ENCODE data around the gene PFKFB2.

DNA sequence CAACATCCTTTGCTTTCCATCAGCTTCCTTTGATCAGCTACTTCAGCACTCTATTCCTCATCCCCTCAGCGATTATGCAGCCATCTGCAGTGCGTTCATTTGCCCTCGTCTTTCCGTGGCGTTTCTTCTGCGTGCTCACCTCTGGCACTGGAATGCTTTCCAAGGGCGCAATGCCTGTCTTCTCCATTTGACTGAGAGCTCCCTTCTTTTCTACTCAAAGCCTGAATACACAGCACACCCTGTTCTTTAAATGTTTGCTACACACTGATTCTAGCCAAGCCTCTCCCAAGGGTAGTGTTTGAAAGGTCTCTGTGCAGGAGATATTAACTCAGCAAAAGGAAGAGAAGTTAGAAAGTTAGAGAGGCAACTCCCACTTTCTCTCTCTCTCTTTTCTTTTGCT, 43.1 kb upstream of the PFKFB2 start:
- TF ChIP-seq EGR1 (IDR thresholded peaks at IDR 0.05; ENCODE audit: borderline replicate concordance, low read depth, low read length), result no peak
- TF ChIP-seq KDM1A (IDR thresholded peaks at IDR 0.05; ENCODE audit: borderline replicate concordance, low read length), result no peak
- no peak for TF ChIP-seq SP2 (IDR thresholded peaks at IDR 0.05; ENCODE audit: low read length)
- no peak for TF ChIP-seq MAFK (IDR thresholded peaks at IDR 0.05; ENCODE audit: low read depth, low read length)
- TF ChIP-seq, protein P1, sequence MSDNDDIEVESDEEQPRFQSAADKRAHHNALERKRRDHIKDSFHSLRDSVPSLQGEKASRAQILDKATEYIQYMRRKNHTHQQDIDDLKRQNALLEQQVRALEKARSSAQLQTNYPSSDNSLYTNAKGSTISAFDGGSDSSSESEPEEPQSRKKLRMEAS (IDR thresholded peaks at IDR 0.05), result no peak
- TF ChIP-seq CEBPB (IDR thresholded peaks at IDR 0.05; ENCODE audit: low read depth, low read length), result no peak
- TF ChIP-seq, protein P2, sequence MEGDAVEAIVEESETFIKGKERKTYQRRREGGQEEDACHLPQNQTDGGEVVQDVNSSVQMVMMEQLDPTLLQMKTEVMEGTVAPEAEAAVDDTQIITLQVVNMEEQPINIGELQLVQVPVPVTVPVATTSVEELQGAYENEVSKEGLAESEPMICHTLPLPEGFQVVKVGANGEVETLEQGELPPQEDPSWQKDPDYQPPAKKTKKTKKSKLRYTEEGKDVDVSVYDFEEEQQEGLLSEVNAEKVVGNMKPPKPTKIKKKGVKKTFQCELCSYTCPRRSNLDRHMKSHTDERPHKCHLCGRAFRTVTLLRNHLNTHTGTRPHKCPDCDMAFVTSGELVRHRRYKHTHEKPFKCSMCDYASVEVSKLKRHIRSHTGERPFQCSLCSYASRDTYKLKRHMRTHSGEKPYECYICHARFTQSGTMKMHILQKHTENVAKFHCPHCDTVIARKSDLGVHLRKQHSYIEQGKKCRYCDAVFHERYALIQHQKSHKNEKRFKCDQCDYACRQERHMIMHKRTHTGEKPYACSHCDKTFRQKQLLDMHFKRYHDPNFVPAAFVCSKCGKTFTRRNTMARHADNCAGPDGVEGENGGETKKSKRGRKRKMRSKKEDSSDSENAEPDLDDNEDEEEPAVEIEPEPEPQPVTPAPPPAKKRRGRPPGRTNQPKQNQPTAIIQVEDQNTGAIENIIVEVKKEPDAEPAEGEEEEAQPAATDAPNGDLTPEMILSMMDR (IDR thresholded peaks at IDR 0.05; ENCODE audit: control extremely low read depth in 1 of 3, insufficient read depth in 1 of 3, low read depth in 1 of 3, low read length in 3 of 3), result no peak

Data from H1 (cell line).